ENCODE results near the gene RNF208.

- TF ChIP-seq EZH2 (IDR thresholded peaks at IDR 0.05), result no peak
- TF ChIP-seq POLR2AphosphoS5 (IDR thresholded peaks at IDR 0.05; ENCODE audit: borderline replicate concordance, low read depth, low read length), result no peak
Observed at GRCh38 chr9:137174722-137175293, 47.2 kb downstream of the RNF208 start.

All from SK-N-MC (cell line).